HepG2 (cell line): ENCODE data around the gene DKKL1. TPM values are rescaled to one million over a fixed set of nuclear protein-coding genes. Genes with fewer than 3 reads are reported as not detected.

ENCODE experiments used
- AHR ChIP-seq: IDR thresholded peaks from 2 replicates; pipeline ENCODE4 v1.6.1; 2018; ENCODE audit warnings: missing genetic modification reagents, missing compliant biosample characterization
- AKAP8 ChIP-seq: sonication (generic); formaldehyde crosslinking; IDR thresholded peaks from 2 replicates; pipeline ENCODE4 v1.5.1; 2020; ENCODE audit warnings: mild to moderate bottlenecking, missing genetic modification reagents
- DNMT3B ChIP-seq: conservative IDR thresholded peaks from 2 replicates; pipeline ENCODE4 v1.6.1; 2016; ENCODE audit warnings: missing biosample characterization, control low read depth
- ELF4 ChIP-seq: sonication (generic); formaldehyde crosslinking; IDR thresholded peaks from 2 replicates; pipeline ENCODE4 v1.5.0; 2020; ENCODE audit warnings: missing genetic modification reagents, mild to moderate bottlenecking, moderate library complexity, borderline replicate concordance
- HHEX ChIP-seq: IDR thresholded peaks from 2 replicates; pipeline ENCODE4 v1.6.1; 2016; ENCODE audit warnings: control low read depth
- HMGXB4 ChIP-seq, 2 experiments: sonication (generic) in 1 of 2; formaldehyde crosslinking in 1 of 2; IDR thresholded peaks; 2 replicates each; pipeline versions ENCODE4 v1.4.0 to v1.6.1; 2018 to 2020; ENCODE audit warnings: missing genetic modification reagents in 2 of 2, borderline replicate concordance in 1 of 2, low read depth in 1 of 2, mild to moderate bottlenecking in 1 of 2, missing biosample characterization in 1 of 2
- HNRNPH1 ChIP-seq: fragments of 200-400 bp; formaldehyde crosslinking; optimal IDR thresholded peaks from 2 replicates; pipeline ENCODE3; 2017; ENCODE audit warnings: mild to moderate bottlenecking, low read depth, low read length
- MXI1 ChIP-seq: IDR thresholded peaks from 3 replicates; pipeline ENCODE4 v1.6.1; 2012; ENCODE audit warnings: low read depth, low read length, inconsistent platforms, borderline replicate concordance
- PATZ1 ChIP-seq: sonication (generic); formaldehyde crosslinking; IDR thresholded peaks from 2 replicates; pipeline ENCODE4 v1.4.0; 2020; ENCODE audit warnings: missing genetic modification reagents
- RAD21 ChIP-seq: fragments of 450-650 bp; formaldehyde crosslinking; IDR thresholded peaks from 2 replicates; pipeline ENCODE4 v1.5.0; 2020; ENCODE audit warnings: mild to moderate bottlenecking
- SALL2 ChIP-seq: sonication (generic); formaldehyde crosslinking; IDR thresholded peaks from 2 replicates; pipeline ENCODE4 v1.8.1; 2023; ENCODE audit warnings: mild to moderate bottlenecking, missing genetic modification reagents, inconsistent platforms
- SMC3 ChIP-seq: IDR thresholded peaks from 2 replicates; pipeline ENCODE4 v1.6.1; 2011; ENCODE audit warnings: low read length, improper control_type of control experiment
- STAG1 ChIP-seq: sonication (generic); formaldehyde crosslinking; IDR thresholded peaks from 2 replicates; pipeline ENCODE4 v1.4.0; 2020; ENCODE audit warnings: missing genetic modification reagents
- XRCC5 ChIP-seq: fragments of 200-400 bp; formaldehyde crosslinking; optimal IDR thresholded peaks from 2 replicates; pipeline ENCODE3; 2017; ENCODE audit warnings: mild to moderate bottlenecking, low read length
- ZFAT ChIP-seq: sonication (generic); formaldehyde crosslinking; conservative IDR thresholded peaks from 2 replicates; pipeline ENCODE4 v1.8.1; 2023; ENCODE audit warnings: missing genetic modification reagents, inconsistent platforms
- ZNF709 ChIP-seq: sonication (generic); formaldehyde crosslinking; IDR thresholded peaks from 2 replicates; pipeline ENCODE4 v1.5.0; 2020; ENCODE audit warnings: mild to moderate bottlenecking, missing genetic modification reagents
- polyA plus RNA-seq, 8 experiments: library from polyadenylated mRNA; depleted of rRNA in 3 of 8; stranded (reverse) in 7 of 8; unstranded in 1 of 8; fragments of >200 nt; fragmentation: Illumina TruSeq in 4 of 8; extraction: Trizol in 4 of 8; gene quantifications; 2 replicates each; pipeline versions ENCODE4 v1.2.1 to v1.2.3, GENCODE V29; 2011 to 2016; ENCODE audit warnings: low read depth in 4 of 8, missing spikeins in 1 of 8, mixed read lengths in 1 of 8; ENCODE audit not compliant: insufficient read depth in 1 of 8
- total RNA-seq, 5 experiments: library from RNA; depleted of rRNA; stranded (reverse); fragments of >200 nt; fragmentation: Illumina TruSeq; extraction: Trizol; gene quantifications; 2 replicates each; pipeline ENCODE4 v1.2.3, GENCODE V29; 2016; ENCODE audit warnings: low read depth in 1 of 5
- TF ChIP-seq, protein P1 (sequence below): IDR thresholded peaks from 2 replicates; pipeline ENCODE4 v1.6.1; 2012; ENCODE audit warnings: low read length, improper control_type of control experiment
- TF ChIP-seq, protein P2 (sequence below): sonication (generic); formaldehyde crosslinking; IDR thresholded peaks from 2 replicates; pipeline ENCODE4 v1.4.0; 2020; ENCODE audit warnings: mild to moderate bottlenecking, missing genetic modification reagents
- TF ChIP-seq, protein P3 (sequence below): sonication (generic); formaldehyde crosslinking; conservative IDR thresholded peaks from 2 replicates; pipeline ENCODE4 v1.5.0; 2020; ENCODE audit warnings: missing genetic modification reagents

The DKKL1 gene
- total and polyA plus RNA-seq, 2 of the 13 experiments (the other 11 are each of a cell fraction or from before 2014, with no cell fraction given), result 0.30 to 0.31 TPM

- TF ChIP-seq, protein P1, sequence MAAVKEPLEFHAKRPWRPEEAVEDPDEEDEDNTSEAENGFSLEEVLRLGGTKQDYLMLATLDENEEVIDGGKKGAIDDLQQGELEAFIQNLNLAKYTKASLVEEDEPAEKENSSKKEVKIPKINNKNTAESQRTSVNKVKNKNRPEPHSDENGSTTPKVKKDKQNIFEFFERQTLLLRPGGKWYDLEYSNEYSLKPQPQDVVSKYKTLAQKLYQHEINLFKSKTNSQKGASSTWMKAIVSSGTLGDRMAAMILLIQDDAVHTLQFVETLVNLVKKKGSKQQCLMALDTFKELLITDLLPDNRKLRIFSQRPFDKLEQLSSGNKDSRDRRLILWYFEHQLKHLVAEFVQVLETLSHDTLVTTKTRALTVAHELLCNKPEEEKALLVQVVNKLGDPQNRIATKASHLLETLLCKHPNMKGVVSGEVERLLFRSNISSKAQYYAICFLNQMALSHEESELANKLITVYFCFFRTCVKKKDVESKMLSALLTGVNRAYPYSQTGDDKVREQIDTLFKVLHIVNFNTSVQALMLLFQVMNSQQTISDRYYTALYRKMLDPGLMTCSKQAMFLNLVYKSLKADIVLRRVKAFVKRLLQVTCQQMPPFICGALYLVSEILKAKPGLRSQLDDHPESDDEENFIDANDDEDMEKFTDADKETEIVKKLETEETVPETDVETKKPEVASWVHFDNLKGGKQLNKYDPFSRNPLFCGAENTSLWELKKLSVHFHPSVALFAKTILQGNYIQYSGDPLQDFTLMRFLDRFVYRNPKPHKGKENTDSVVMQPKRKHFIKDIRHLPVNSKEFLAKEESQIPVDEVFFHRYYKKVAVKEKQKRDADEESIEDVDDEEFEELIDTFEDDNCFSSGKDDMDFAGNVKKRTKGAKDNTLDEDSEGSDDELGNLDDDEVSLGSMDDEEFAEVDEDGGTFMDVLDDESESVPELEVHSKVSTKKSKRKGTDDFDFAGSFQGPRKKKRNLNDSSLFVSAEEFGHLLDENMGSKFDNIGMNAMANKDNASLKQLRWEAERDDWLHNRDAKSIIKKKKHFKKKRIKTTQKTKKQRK, result no peak
- TF ChIP-seq AKAP8 (CRISPR knock-in tag) (no peak), PATZ1 (CRISPR knock-in tag) (peak; percentile 33; the same call in 1 of the 2 replicates), ZNF709 (CRISPR knock-in tag) (no peak), STAG1 (CRISPR knock-in tag) (peak; percentile 96), ZFAT (CRISPR knock-in tag) (no peak), ELF4 (no peak), RAD21 (CRISPR knock-in tag) (peak; percentile 85), SMC3 (peak; percentile 77), AHR (CRISPR knock-in tag) (no peak), HNRNPH1 (no peak), XRCC5 (peak; percentile 75), HHEX (CRISPR knock-in tag) (no peak), DNMT3B (CRISPR knock-in tag) (no peak), SALL2 (CRISPR knock-in tag) (peak; percentile 31; the same call in 1 of the 2 replicates), HMGXB4 (CRISPR knock-in tag; IDR thresholded peaks at IDR 0.05; ENCODE audit: borderline replicate concordance in 1 of 2, low read depth in 1 of 2) (0 out of 4 replicates have a peak, but pooled peaks of 1 of the 2 experiments have one; percentile 54), MXI1 (no peak)
- TF ChIP-seq, protein P2, sequence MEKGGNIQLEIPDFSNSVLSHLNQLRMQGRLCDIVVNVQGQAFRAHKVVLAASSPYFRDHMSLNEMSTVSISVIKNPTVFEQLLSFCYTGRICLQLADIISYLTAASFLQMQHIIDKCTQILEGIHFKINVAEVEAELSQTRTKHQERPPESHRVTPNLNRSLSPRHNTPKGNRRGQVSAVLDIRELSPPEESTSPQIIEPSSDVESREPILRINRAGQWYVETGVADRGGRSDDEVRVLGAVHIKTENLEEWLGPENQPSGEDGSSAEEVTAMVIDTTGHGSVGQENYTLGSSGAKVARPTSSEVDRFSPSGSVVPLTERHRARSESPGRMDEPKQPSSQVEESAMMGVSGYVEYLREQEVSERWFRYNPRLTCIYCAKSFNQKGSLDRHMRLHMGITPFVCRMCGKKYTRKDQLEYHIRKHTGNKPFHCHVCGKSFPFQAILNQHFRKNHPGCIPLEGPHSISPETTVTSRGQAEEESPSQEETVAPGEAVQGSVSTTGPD (CRISPR knock-in tag), result no peak
- TF ChIP-seq, protein P3, sequence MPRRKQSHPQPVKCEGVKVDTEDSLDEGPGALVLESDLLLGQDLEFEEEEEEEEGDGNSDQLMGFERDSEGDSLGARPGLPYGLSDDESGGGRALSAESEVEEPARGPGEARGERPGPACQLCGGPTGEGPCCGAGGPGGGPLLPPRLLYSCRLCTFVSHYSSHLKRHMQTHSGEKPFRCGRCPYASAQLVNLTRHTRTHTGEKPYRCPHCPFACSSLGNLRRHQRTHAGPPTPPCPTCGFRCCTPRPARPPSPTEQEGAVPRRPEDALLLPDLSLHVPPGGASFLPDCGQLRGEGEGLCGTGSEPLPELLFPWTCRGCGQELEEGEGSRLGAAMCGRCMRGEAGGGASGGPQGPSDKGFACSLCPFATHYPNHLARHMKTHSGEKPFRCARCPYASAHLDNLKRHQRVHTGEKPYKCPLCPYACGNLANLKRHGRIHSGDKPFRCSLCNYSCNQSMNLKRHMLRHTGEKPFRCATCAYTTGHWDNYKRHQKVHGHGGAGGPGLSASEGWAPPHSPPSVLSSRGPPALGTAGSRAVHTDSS (CRISPR knock-in tag), result no peak
Measured at GRCh38 chr19:49391581-49392399, 28.1 kb downstream of the DKKL1 start (continued).
